SK-N-SH treated with all-trans-retinoic acid at 6 μM for 48 hours (cell line): ENCODE results near the gene RNF166.

Source experiments
- ARNTL ChIP-seq: fragments of 450-650 bp; formaldehyde crosslinking; IDR thresholded peaks from 2 replicates; pipeline ENCODE4 v1.5.0; 2020; ENCODE audit warnings: low read depth, mild to moderate bottlenecking, moderate library complexity, borderline replicate concordance
- BACH2 ChIP-seq: fragments of 250-450 bp; sonication (Bioruptor Pico); IDR thresholded peaks from 2 replicates; pipeline ENCODE4 v1.9.0; 2021; ENCODE audit warnings: mild to moderate bottlenecking, borderline replicate concordance
- OSR1 ChIP-seq: fragments of 250-450 bp; sonication (Bioruptor Pico); IDR thresholded peaks from 2 replicates; pipeline ENCODE4 v1.8.0; 2022; ENCODE audit warnings: moderate library complexity, mild to moderate bottlenecking, inconsistent platforms
- PATZ1 ChIP-seq: fragments of 250-450 bp; sonication (Bioruptor Pico); IDR thresholded peaks from 2 replicates; pipeline ENCODE4 v1.8.0; 2020; ENCODE audit warnings: mild to moderate bottlenecking, moderate library complexity, borderline replicate concordance
- POU6F1 ChIP-seq: fragments of 250-450 bp; sonication (Bioruptor Pico); IDR thresholded peaks from 2 replicates; pipeline ENCODE4 v1.8.0; 2021; ENCODE audit warnings: low read depth, mild to moderate bottlenecking, moderate library complexity, borderline replicate concordance
- PPARA ChIP-seq: fragments of 250-450 bp; sonication (Bioruptor Pico); IDR thresholded peaks from 2 replicates; pipeline ENCODE4 v1.5.0; 2020; ENCODE audit warnings: mild to moderate bottlenecking, borderline replicate concordance
- RARB ChIP-seq: fragments of 250-450 bp; sonication (Bioruptor Pico); IDR thresholded peaks from 2 replicates; pipeline ENCODE4 v1.8.0; 2021; ENCODE audit warnings: mild to moderate bottlenecking, moderate library complexity
- TCF4 ChIP-seq: fragments of 250-450 bp; sonication (Bioruptor Pico); IDR thresholded peaks from 2 replicates; pipeline ENCODE4 v1.8.0; 2021; ENCODE audit warnings: mild to moderate bottlenecking, moderate library complexity, borderline replicate concordance
- TOX ChIP-seq: fragments of 250-450 bp; sonication (Bioruptor Pico); IDR thresholded peaks from 2 replicates; pipeline ENCODE4 v1.8.0; 2021; ENCODE audit warnings: mild to moderate bottlenecking, moderate library complexity, borderline replicate concordance
- ZC3H10 ChIP-seq: fragments of 250-450 bp; sonication (Bioruptor Pico); IDR thresholded peaks from 2 replicates; pipeline ENCODE4 v1.5.1; 2021; ENCODE audit warnings: mild to moderate bottlenecking, moderate library complexity
- ZFP3 ChIP-seq: fragments of 250-450 bp; sonication (Bioruptor Pico); IDR thresholded peaks from 2 replicates; pipeline ENCODE4 v1.5.0; 2020; ENCODE audit warnings: mild to moderate bottlenecking, moderate library complexity
- ZNF565 ChIP-seq: fragments of 450-650 bp; formaldehyde crosslinking; conservative IDR thresholded peaks from 2 replicates; pipeline ENCODE4 v1.5.0; 2020; ENCODE audit warnings: low read depth, mild to moderate bottlenecking, moderate library complexity
- ZNF70 ChIP-seq: fragments of 450-650 bp; formaldehyde crosslinking; IDR thresholded peaks from 2 replicates; pipeline ENCODE4 v1.5.0; 2020; ENCODE audit warnings: mild to moderate bottlenecking, moderate library complexity

- TF ChIP-seq ZNF565 (CRISPR knock-in tag) (no peak), ZNF70 (CRISPR knock-in tag) (no peak), PATZ1 (CRISPR knock-in tag) (no peak), OSR1 (CRISPR knock-in tag) (no peak), BACH2 (no peak), RARB (CRISPR knock-in tag) (no peak), ZFP3 (CRISPR knock-in tag) (no peak), TCF4 (CRISPR knock-in tag) (no peak), POU6F1 (CRISPR knock-in tag) (no peak), PPARA (CRISPR knock-in tag) (no peak), ZC3H10 (CRISPR knock-in tag) (no peak), ARNTL (no peak), TOX (CRISPR knock-in tag) (no peak)
Observed at GRCh38 chr16:88692861-88693260, 13.3 kb downstream of the RNF166 start.
